ENCODE data around the gene MEMO1. TPM values are rescaled to one million over a fixed set of nuclear protein-coding genes. Genes with fewer than 3 reads are reported as not detected.
A peak's percentile ranks its signal among the peaks of the same experiment; 100 is the strongest.

MEMO1 gene
- total RNA-seq, 1 donor from 2014 or later = 52.3 TPM

DNA sequence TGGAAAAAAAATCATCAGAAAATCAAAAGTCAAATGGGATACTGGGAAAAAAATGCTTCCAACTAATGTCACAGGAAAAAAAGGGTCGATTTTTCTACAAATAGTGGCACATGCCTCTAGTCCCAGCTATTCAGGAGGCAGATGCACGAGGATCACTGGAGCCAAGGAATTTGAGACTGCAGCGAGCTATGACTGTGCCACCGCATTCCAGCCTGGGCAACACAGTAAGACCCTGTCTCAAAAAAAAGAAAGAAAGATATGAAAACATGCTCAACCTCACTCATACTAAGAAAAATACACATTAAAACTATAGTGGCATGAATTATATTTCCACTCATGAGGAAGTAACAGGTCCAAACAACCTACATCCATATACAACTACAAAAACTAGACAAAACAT is 17.9 kb downstream of the MEMO1 start:
- TF ChIP-seq, protein P1, sequence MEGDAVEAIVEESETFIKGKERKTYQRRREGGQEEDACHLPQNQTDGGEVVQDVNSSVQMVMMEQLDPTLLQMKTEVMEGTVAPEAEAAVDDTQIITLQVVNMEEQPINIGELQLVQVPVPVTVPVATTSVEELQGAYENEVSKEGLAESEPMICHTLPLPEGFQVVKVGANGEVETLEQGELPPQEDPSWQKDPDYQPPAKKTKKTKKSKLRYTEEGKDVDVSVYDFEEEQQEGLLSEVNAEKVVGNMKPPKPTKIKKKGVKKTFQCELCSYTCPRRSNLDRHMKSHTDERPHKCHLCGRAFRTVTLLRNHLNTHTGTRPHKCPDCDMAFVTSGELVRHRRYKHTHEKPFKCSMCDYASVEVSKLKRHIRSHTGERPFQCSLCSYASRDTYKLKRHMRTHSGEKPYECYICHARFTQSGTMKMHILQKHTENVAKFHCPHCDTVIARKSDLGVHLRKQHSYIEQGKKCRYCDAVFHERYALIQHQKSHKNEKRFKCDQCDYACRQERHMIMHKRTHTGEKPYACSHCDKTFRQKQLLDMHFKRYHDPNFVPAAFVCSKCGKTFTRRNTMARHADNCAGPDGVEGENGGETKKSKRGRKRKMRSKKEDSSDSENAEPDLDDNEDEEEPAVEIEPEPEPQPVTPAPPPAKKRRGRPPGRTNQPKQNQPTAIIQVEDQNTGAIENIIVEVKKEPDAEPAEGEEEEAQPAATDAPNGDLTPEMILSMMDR (IDR thresholded peaks at IDR 0.05; ENCODE audit: unreplicated experiment) = no peak
- Mint-ChIP-seq H3K4me3 (ENCODE audit: low read depth) (no peak overlapping the region), H3K9me3 (ENCODE audit: low read depth) (no peaks in the 10 kb centered on the region)

DNA sequence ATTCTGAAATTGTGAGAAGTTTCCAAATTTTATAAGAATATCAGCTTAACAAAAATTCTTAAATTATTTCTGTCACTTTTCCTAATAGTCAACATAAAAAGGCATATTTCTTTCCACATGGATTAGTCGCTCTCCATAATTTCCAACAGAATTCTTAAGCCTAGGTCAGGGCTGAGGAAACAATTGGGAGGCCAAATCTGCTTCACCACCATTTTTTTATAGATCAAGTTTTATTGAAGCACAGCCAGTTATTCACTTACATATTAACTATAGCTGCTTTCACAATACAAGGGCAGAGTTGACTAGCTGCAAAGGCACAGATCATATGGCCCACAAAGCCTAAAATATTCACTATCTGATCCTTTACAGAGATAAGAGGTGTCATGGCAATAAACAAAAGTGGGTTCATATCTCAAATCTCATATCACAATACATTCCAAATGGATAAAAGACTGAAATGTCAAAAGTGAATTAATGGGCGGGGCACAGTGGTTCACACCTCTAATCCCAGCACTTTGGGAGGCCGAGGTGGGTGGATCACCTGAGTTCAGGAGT is 18.7 kb downstream of the MEMO1 start:
- peaks cover 3% of the 10 kb centered on the region for H3K4me1 Mint-ChIP-seq (ENCODE audit: low read depth)
- H3K9me3 Mint-ChIP-seq (ENCODE audit: low read depth) = no peaks in the 10 kb centered on the region
- H3K4me3 Mint-ChIP-seq (ENCODE audit: low read depth) = no peak overlapping the region
- TF ChIP-seq, protein P1 (IDR thresholded peaks at IDR 0.05; ENCODE audit: unreplicated experiment) = no peak
- no peak overlapping the region for H3K27ac Mint-ChIP-seq
- H3K36me3 Mint-ChIP-seq (ENCODE audit: insufficient read depth) = peaks cover 4% of the 10 kb centered on the region
- no peak for DNase-seq (ENCODE audit: low spot score, unreplicated experiment)
- no peaks in the 10 kb centered on the region for H3K27me3 Mint-ChIP-seq

More for the DNA sequence above, 17.9 kb downstream of the MEMO1 start:
- no peak overlapping the region for H3K27ac Mint-ChIP-seq
- peaks cover 5% of the 10 kb centered on the region for H3K4me1 Mint-ChIP-seq (ENCODE audit: low read depth)
- no peak for DNase-seq (ENCODE audit: low spot score, unreplicated experiment)
- H3K36me3 Mint-ChIP-seq (ENCODE audit: insufficient read depth) = peaks cover 3% of the 10 kb centered on the region
- no peaks in the 10 kb centered on the region for H3K27me3 Mint-ChIP-seq

DNA sequence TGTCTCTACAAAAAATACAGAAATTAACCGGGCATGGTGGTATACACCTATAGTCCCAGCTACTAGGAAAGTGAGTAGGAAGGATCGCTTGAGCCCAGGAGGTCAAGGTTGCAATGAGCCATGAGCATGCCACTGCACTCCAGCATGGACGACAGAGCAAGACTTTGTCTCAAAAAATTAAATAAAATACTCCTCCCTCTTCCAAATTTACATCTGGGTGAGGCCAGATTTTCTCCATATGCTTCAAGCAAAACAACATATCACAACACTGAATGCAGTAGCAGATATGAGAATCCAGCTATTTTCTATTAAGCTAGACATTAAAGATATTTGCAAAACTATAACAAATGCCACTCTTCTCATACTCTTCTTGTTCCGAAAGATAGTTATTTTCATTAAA is 20.9 kb downstream of the MEMO1 start:
- no peak overlapping the region for H3K4me3 Mint-ChIP-seq (ENCODE audit: low read depth)
- H3K36me3 Mint-ChIP-seq (ENCODE audit: insufficient read depth) = peaks cover 1% of the 10 kb centered on the region
- no peaks in the 10 kb centered on the region for H3K27me3 Mint-ChIP-seq
- H3K9me3 Mint-ChIP-seq (ENCODE audit: low read depth) = no peaks in the 10 kb centered on the region
- TF ChIP-seq, protein P1 (IDR thresholded peaks at IDR 0.05; ENCODE audit: unreplicated experiment) = no peak
- H3K4me1 Mint-ChIP-seq (ENCODE audit: low read depth) = peaks cover 5% of the 10 kb centered on the region
- no peak overlapping the region for H3K27ac Mint-ChIP-seq
- no peak for DNase-seq (ENCODE audit: low spot score, unreplicated experiment)

DNA sequence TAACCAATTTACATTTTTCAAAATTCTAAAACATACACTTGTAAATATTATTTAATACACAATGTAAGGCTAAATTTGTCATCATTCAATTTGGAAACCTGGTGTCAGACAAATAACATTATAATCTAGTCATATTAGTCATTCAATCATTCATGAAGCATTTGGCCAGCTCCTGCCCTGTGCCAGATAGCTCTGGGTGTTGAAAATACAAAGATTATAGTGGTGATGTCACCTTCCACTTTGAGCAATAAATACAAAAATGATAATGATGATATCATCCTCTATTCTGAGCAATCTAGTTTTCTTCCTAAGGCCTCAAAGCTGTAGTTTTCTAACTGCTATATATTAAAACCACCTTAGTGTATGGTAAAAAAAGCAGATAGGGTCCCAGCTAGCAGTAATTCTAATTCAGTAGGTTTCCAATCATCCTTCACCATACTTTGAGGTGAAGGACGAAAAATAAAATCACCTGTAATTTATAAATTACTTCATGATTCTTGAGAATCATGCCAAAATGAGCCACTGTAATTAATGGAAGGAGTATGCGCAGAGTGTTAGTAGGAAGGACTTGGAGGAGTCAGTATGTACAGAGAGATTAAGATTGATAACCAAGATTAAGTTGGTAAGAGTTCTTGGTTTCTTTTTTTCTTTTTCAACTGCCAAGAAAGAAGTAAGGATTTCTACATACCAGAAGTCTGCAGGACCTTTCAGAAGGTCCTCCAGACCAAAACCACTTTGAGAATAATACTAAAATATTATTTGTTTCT is 23.2 kb downstream of the MEMO1 start:
- Mint-ChIP-seq H3K36me3 (ENCODE audit: insufficient read depth) (peaks cover 8% of the 10 kb centered on the region), H3K27me3 (no peaks in the 10 kb centered on the region), H3K27ac (no peak overlapping the region), H3K9me3 (ENCODE audit: low read depth) (no peaks in the 10 kb centered on the region), H3K4me3 (ENCODE audit: low read depth) (no peak overlapping the region), H3K4me1 (ENCODE audit: low read depth) (peaks cover 5% of the 10 kb centered on the region)
- DNase-seq (ENCODE audit: low spot score, unreplicated experiment) = no peak
- TF ChIP-seq, protein P1 (IDR thresholded peaks at IDR 0.05; ENCODE audit: unreplicated experiment) = no peak

DNA sequence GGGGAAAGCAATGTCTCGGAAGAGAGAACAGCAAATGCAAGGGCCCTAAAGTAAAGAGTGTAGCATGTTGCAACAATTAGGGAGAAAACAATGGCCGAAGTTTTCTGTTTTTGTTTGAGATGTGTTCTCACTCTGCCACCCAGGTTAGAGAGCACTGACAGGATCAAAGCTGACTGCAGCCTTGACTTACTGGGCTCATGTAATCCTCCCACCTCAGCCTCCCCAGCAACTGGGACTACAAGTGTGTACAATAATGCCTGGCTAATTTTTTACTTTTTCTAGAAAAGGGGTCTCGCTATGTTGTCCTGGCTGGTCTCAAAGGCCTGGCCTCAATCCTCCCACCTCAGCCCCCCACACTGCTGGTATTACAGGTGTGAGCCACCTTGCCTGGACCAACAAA is 23.9 kb downstream of the MEMO1 start:
- DNase-seq (ENCODE audit: low spot score, unreplicated experiment) = no peak
- Mint-ChIP-seq H3K27me3 (no peaks in the 10 kb centered on the region), H3K4me3 (ENCODE audit: low read depth) (no peak overlapping the region), H3K4me1 (ENCODE audit: low read depth) (peaks cover 2% of the 10 kb centered on the region), H3K27ac (peak overlapping the region; percentile 90), H3K36me3 (ENCODE audit: insufficient read depth) (peaks cover 8% of the 10 kb centered on the region), H3K9me3 (ENCODE audit: low read depth) (no peaks in the 10 kb centered on the region)
- TF ChIP-seq, protein P1 (IDR thresholded peaks at IDR 0.05; ENCODE audit: unreplicated experiment) = no peak
